Neural cell (in vitro differentiated cells): ENCODE results near the gene AKT1. TPM values are rescaled to one million over a fixed set of nuclear protein-coding genes. Genes with fewer than 3 reads are reported as not detected.

Experiments
- H2AFZ ChIP-seq: fragments of 200-600, 300-800 bp; sonication (generic), shearing (Covaris generic); 2 replicates; pipeline ENCODE4 v1.6.0; 2014; ENCODE audit warnings: low read depth, mild to moderate bottlenecking, antibody characterized with exemption, low read length, moderate library complexity
- H3F3A ChIP-seq: fragments of 200-600 bp; shearing (Covaris generic); 2 replicates; pipeline ENCODE4 v1.6.1; 2016; ENCODE audit warnings: mild to moderate bottlenecking, moderate library complexity, mixed read lengths, antibody characterized with exemption, low read length; ENCODE audit not compliant: insufficient read depth, poor library complexity, severe bottlenecking
- H3K27ac ChIP-seq: fragments of 200-600, 300-800 bp; sonication (generic), shearing (Covaris generic); 2 replicates; pipeline ENCODE4 v1.5.1; 2014; ENCODE audit warnings: mild to moderate bottlenecking, low read length, moderate library complexity
- H3K27me3 ChIP-seq: fragments of 300-800, 200-600 bp; sonication (generic), shearing (Covaris generic); 2 replicates; pipeline ENCODE4 v1.6.0; 2014; ENCODE audit warnings: mild to moderate bottlenecking, low read depth, low read length, moderate library complexity; ENCODE audit not compliant: insufficient read depth
- H3K36me3 ChIP-seq: fragments of 300-800, 200-600 bp; sonication (generic), shearing (Covaris generic); 2 replicates; pipeline ENCODE4 v1.5.1; 2014; ENCODE audit warnings: mild to moderate bottlenecking, antibody characterized with exemption, low read length, moderate library complexity; ENCODE audit not compliant: insufficient read depth
- H3K4me2 ChIP-seq: fragments of 300-800, 200-600 bp; sonication (generic), shearing (Covaris generic); 2 replicates; pipeline ENCODE4 v1.6.0; 2014; ENCODE audit warnings: mild to moderate bottlenecking, low read length
- H3K4me3 ChIP-seq: fragments of 300-800, 200-600 bp; sonication (generic), shearing (Covaris generic); 2 replicates; pipeline ENCODE4 v1.5.1; 2014; ENCODE audit warnings: mild to moderate bottlenecking, low read length, moderate library complexity
- H3K79me2 ChIP-seq: fragments of 200-600 bp; shearing (Covaris generic); replicated peaks from 2 replicates; pipeline ENCODE4 v1.6.0; 2014; ENCODE audit warnings: mild to moderate bottlenecking, low read length, moderate library complexity; ENCODE audit not compliant: insufficient read depth
- H3K9ac ChIP-seq: fragments of 300-800, 200-600 bp; sonication (generic), shearing (Covaris generic); 2 replicates; pipeline ENCODE4 v1.6.1; 2016; ENCODE audit warnings: mild to moderate bottlenecking, low read length, mixed read lengths
- H3K9me2 ChIP-seq: fragments of 200-600 bp; shearing (Covaris generic); 2 replicates; pipeline ENCODE4 v1.6.1; 2016; ENCODE audit warnings: mild to moderate bottlenecking, low read length, mixed read lengths; ENCODE audit not compliant: insufficient read depth
- H3K9me3 ChIP-seq: fragments of 200-600, 300-800 bp; sonication (generic), shearing (Covaris generic); 2 replicates; pipeline ENCODE4 v1.6.1; 2016; ENCODE audit warnings: mild to moderate bottlenecking, mixed run types, low read length, moderate library complexity, mixed read lengths
- H4K20me1 ChIP-seq: fragments of 200-600 bp; shearing (Covaris generic); 2 replicates; pipeline ENCODE4 v1.6.1; 2016; ENCODE audit warnings: mild to moderate bottlenecking, mixed run types; ENCODE audit not compliant: insufficient read depth
- CTCF ChIP-seq: fragments of 450-650 bp; IDR thresholded peaks from 2 replicates; pipeline ENCODE4 v1.5.1; 2014; ENCODE audit warnings: antibody characterized with exemption, mild to moderate bottlenecking, moderate library complexity; ENCODE audit not compliant: poor library complexity, severe bottlenecking
- EP300 ChIP-seq: fragments of 450-650 bp; conservative IDR thresholded peaks from 2 replicates; pipeline ENCODE4 v1.6.1; 2014; ENCODE audit warnings: antibody characterized with exemption, mild to moderate bottlenecking, moderate library complexity; ENCODE audit not compliant: poor library complexity, severe bottlenecking
- EZH2 ChIP-seq: fragments of 200-600, 300-800 bp; shearing (Covaris generic), sonication (generic); IDR thresholded peaks from 2 replicates; pipeline ENCODE4 v1.6.1; 2014; ENCODE audit warnings: antibody characterized with exemption, low read length, borderline replicate concordance, mild to moderate bottlenecking; ENCODE audit not compliant: insufficient read depth, poor library complexity, severe bottlenecking
- MXI1 ChIP-seq: fragments of 450-650 bp; conservative IDR thresholded peaks from 2 replicates; pipeline ENCODE4 v1.6.1; 2014; ENCODE audit warnings: antibody characterized with exemption, mild to moderate bottlenecking; ENCODE audit not compliant: poor library complexity, severe bottlenecking
- POLR2AphosphoS5 ChIP-seq: IDR thresholded peaks from 2 replicates; pipeline ENCODE4 v1.6.1; 2012
- RAD21 ChIP-seq: fragments of 450-650 bp; conservative IDR thresholded peaks from 2 replicates; pipeline ENCODE4 v1.6.1; 2014; ENCODE audit warnings: antibody characterized with exemption, mild to moderate bottlenecking, moderate library complexity
- SMC3 ChIP-seq: fragments of 450-650 bp; conservative IDR thresholded peaks from 2 replicates; pipeline ENCODE4 v1.6.1; 2014; ENCODE audit warnings: antibody characterized with exemption, mild to moderate bottlenecking, moderate library complexity; ENCODE audit not compliant: poor library complexity
- TAF1 ChIP-seq: IDR thresholded peaks from 2 replicates; pipeline ENCODE4 v1.6.1; 2012; ENCODE audit warnings: low read depth
- polyA plus RNA-seq: library from polyadenylated mRNA; depleted of rRNA; stranded (reverse); fragments of >200 nt; gene quantifications from 2 replicates; pipeline ENCODE4 v1.2.3, GENCODE V29; 2014
- TF ChIP-seq, protein P1 (sequence below): IDR thresholded peaks from 2 replicates; pipeline ENCODE4 v1.6.1; 2012; ENCODE audit warnings: borderline replicate concordance

Gene AKT1
- polyA plus RNA-seq, 1 donor from 2014 or later = 159 TPM

GRCh38 chr14:104800771-104801519 lies 5.4 kb upstream of the AKT1 start, which contains the start of gene ZBTB42:
Gene ZBTB42 (plus strand): TSS chr14:104801101. CDS start chr14:104801198, 97 bp downstream.
- no peak within 1 kb of the TSS for H3K9ac ChIP-seq
- H3K27ac ChIP-seq = no peak within 1 kb of the TSS
- H3K4me3 ChIP-seq = peak within 1 kb of the TSS; percentile 70
- H4K20me1 ChIP-seq = no peaks in the 10 kb centered on the region
- no peak within 1 kb of the TSS for H2AFZ ChIP-seq
- no peak within 1 kb of the TSS for H3K4me2 ChIP-seq
- no peaks in the 10 kb centered on the region for H3K9me2 ChIP-seq
- peaks cover 54% of the 10 kb centered on the region for H3K27me3 ChIP-seq
- no peaks in the 10 kb centered on the region for H3K9me3 ChIP-seq
- no peaks in the 10 kb centered on the region for H3F3A ChIP-seq
- TF ChIP-seq MXI1 (no peak), EP300 (no peak), RAD21 (no peak), CTCF (no peak), SMC3 (peak; percentile 30), POLR2AphosphoS5 (peak; percentile 25), EZH2 (peak; percentile 77), TAF1 (no peak)
- TF ChIP-seq, protein P1, sequence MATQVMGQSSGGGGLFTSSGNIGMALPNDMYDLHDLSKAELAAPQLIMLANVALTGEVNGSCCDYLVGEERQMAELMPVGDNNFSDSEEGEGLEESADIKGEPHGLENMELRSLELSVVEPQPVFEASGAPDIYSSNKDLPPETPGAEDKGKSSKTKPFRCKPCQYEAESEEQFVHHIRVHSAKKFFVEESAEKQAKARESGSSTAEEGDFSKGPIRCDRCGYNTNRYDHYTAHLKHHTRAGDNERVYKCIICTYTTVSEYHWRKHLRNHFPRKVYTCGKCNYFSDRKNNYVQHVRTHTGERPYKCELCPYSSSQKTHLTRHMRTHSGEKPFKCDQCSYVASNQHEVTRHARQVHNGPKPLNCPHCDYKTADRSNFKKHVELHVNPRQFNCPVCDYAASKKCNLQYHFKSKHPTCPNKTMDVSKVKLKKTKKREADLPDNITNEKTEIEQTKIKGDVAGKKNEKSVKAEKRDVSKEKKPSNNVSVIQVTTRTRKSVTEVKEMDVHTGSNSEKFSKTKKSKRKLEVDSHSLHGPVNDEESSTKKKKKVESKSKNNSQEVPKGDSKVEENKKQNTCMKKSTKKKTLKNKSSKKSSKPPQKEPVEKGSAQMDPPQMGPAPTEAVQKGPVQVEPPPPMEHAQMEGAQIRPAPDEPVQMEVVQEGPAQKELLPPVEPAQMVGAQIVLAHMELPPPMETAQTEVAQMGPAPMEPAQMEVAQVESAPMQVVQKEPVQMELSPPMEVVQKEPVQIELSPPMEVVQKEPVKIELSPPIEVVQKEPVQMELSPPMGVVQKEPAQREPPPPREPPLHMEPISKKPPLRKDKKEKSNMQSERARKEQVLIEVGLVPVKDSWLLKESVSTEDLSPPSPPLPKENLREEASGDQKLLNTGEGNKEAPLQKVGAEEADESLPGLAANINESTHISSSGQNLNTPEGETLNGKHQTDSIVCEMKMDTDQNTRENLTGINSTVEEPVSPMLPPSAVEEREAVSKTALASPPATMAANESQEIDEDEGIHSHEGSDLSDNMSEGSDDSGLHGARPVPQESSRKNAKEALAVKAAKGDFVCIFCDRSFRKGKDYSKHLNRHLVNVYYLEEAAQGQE = no peak
- no peaks in the 10 kb centered on the region for H3K36me3 ChIP-seq
- no peaks in the 10 kb centered on the region for H3K79me2 ChIP-seq

DNA sequence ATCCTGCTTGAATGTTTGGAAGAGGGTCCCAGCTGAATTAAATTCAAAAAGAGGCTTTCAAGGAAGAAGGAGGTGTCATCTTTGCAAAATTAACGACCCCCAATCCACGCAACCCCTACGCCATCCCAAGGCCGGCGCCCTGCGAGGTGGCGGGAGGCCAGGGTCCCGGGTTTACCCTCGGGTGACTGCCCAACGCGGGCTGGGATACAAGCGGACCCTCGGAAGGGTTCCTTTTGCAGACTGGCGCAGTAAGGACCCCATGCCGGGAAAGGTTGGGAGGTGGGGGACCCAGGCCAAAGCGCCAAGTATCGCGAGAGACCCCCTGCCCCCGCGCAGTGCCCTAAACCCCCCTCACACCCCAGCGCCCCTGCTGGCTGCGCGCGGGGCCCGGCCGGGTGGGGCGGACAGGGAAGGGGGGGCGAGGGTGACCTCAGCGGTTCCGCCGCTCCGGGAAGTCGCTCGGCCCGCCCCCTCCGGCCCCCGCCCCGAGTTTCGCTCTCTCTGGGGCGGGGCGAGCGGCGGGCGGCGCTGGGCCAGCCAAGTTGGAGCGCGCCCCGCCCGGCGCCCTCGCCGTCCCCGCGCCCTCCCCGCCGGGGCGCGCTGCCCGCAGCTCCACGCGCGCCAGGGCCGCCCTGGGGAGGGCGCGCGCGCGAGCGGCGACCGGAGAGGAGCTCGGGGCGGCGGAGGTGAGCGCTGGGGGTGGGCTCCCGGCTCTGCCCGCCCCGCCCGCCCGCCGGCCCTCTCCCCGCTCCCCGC lies 4.6 kb upstream of the AKT1 start:
- Histone ChIP-seq H3K79me2 (no peaks in the 10 kb centered on the region), H3K4me2 (no peak overlapping the region), H3K9me2 (no peaks in the 10 kb centered on the region), H3K9ac (no peak overlapping the region), H3F3A (no peaks in the 10 kb centered on the region), H3K9me3 (no peaks in the 10 kb centered on the region), H4K20me1 (no peaks in the 10 kb centered on the region), H2AFZ (no peak overlapping the region), H3K36me3 (no peaks in the 10 kb centered on the region), H3K27me3 (peaks cover 54% of the 10 kb centered on the region), H3K27ac (no peak overlapping the region), H3K4me3 (peak overlapping the region; percentile 49)
- peak; percentile 57 for TF ChIP-seq EZH2
- TF ChIP-seq, protein P1 = no peak
